ENCODE measurements around the gene ASCC1.
A peak's percentile ranks its signal among the peaks of the same experiment; 100 is the strongest.
"Not testable (repeated sequence)": the region's sequence is repeated elsewhere in the genome, so short reads cannot be mapped to it uniquely, and the experiment has no call there.

Gene ASCC1

DNA sequence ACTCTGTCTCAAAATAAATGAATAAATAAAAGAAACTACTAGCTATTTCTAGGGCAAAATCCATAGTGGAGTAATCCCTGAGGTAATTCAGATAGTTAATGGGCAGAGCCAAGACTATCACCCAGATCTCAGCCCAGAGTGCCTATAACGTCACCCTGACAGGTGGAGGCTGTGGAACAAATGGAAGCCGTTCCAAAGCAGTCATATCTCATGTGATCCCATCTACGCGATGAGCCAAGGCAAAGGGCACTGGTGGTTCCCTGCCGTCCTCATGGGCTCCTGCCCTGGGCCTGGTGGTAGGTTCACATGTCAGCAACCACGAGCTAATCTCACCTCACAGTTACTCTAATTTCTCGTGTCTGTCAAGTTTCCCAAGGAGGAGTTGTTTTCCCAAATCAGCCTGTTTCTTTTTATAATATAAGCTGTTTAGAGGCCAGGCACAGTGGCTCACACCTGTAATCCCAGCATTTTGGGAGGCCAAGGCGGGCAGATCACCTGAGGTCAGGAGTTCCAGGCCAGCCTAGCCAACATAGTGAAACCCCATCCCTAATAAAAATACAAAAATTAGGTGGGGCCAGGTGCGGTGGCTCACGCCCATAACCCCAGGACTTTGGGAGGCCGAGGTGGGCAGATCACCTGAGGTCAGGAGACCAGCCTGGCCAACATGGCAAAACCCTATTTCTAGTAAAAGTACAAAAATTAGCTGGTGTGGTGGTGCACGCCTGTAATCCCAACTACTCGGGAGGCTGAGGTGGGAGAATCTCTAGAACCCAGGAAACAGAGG is 22.5 kb upstream of the ASCC1 start:
- Mint-ChIP-seq H3K36me3 (ENCODE audit: low read depth) (peaks cover 45% of the 10 kb centered on the region), H3K4me3 (no peak overlapping the region), H3K27ac (no peak overlapping the region), H3K9me3 (no peaks in the 10 kb centered on the region), H3K4me1 (ENCODE audit: low read depth) (peaks cover 35% of the 10 kb centered on the region), H3K27me3 (no peaks in the 10 kb centered on the region)
- no peak for DNase-seq

DNA sequence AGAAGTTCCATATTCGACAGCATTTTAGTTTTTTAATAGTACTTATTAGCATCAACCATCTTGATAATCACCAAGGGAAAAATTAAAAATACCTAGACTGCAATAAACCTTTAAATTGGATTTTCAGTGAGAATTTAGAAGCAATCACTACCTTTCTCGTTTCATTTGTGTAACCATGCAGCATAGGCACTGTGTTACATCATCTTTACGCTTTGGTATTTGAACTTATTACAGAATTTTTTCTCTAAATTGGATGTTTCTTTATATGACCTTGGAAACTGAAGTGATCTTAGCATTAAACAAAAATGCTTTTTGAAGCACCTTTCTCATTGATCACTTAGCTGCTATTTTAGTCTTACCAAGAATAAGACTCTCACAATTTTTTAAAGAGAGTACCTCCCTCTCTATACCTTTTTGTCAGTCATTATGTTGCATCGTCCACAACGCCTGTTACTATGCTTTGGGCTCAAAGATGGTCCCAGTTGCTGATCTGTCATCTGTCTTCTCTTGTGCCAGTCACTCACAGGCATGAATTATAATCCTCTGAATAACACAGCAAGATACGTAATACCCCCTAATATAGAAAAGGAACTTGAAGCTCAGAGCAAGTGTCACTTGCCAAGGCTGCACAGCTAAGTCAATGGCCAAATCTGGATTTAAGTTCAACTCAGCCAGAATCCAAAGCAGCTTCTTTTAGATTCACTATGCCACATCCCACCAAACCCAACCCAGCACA is 19.6 kb upstream of the ASCC1 start:
- DNase-seq = no peak
- Mint-ChIP-seq H3K9me3 (no peaks in the 10 kb centered on the region), H3K36me3 (ENCODE audit: low read depth) (peaks cover 61% of the 10 kb centered on the region), H3K27me3 (no peaks in the 10 kb centered on the region), H3K4me3 (no peak overlapping the region), H3K27ac (peak overlapping the region; percentile 3), H3K4me1 (ENCODE audit: low read depth) (peaks cover 18% of the 10 kb centered on the region)

DNA sequence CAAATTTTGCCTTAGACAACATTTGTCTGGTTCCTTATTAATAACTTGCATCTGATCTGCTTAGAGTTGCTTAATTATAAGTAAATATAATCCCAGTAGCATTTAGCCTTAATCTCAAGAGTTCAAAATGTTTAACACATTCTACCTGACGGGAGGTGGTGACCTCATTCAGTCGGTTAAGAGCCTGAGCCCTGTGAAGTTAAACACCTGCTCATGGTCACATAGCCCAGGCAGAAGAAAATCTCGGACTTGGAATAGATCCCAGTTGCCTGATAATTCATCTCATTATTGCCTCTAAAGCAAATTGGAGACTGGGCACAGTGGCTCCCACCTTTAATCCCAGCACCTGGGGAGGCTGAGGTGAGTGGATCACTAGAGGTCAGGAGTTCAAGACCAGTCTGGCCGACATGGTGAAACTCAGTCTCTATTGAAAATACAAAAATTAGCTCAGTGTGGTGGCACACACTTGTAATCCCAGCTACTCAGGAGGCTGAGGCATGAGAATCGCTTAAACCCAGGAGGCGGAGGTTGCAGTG is 18.6 kb upstream of the ASCC1 start:
- H3K9me3 Mint-ChIP-seq = no peaks in the 10 kb centered on the region
- H3K4me3 Mint-ChIP-seq = no peak overlapping the region
- peaks cover 21% of the 10 kb centered on the region for H3K4me1 Mint-ChIP-seq (ENCODE audit: low read depth)
- H3K27ac Mint-ChIP-seq = no peak overlapping the region
- no peak for DNase-seq
- no peaks in the 10 kb centered on the region for H3K27me3 Mint-ChIP-seq
- peaks cover 71% of the 10 kb centered on the region for H3K36me3 Mint-ChIP-seq (ENCODE audit: low read depth)

GRCh38 chr10:72233621-72234020 is 17.5 kb upstream of the ASCC1 start:
- Mint-ChIP-seq H3K4me3 (no peak overlapping the region), H3K36me3 (ENCODE audit: low read depth) (peaks cover 81% of the 10 kb centered on the region), H3K4me1 (ENCODE audit: low read depth) (peaks cover 28% of the 10 kb centered on the region), H3K9me3 (no peaks in the 10 kb centered on the region), H3K27me3 (no peaks in the 10 kb centered on the region), H3K27ac (no peak overlapping the region)
- DNase-seq = no peak

- Mint-ChIP-seq H3K27me3 (no peaks in the 10 kb centered on the region), H3K36me3 (ENCODE audit: low read depth) (peaks cover 75% of the 10 kb centered on the region), H3K9me3 (no peaks in the 10 kb centered on the region), H3K27ac (peak overlapping the region; percentile 41), H3K4me1 (ENCODE audit: low read depth) (peaks cover 44% of the 10 kb centered on the region), H3K4me3 (no peak overlapping the region)
- DNase-seq = no peak
These were observed 13.5 kb upstream of the ASCC1 start for GRCh38 chr10:72229261-72230251.

GRCh38 chr10:72228318-72228751 is 12.3 kb upstream of the ASCC1 start:
- Mint-ChIP-seq H3K27ac (peak overlapping the region; percentile 73), H3K36me3 (ENCODE audit: low read depth) (peaks cover 76% of the 10 kb centered on the region), H3K9me3 (no peaks in the 10 kb centered on the region), H3K4me1 (ENCODE audit: low read depth) (peaks cover 54% of the 10 kb centered on the region), H3K27me3 (no peaks in the 10 kb centered on the region), H3K4me3 (no peak overlapping the region)
- no peak for DNase-seq

- no peaks in the 10 kb centered on the region for H3K9me3 Mint-ChIP-seq
- H3K27ac Mint-ChIP-seq = peak overlapping the region; percentile 18
- H3K27me3 Mint-ChIP-seq = no peaks in the 10 kb centered on the region
- peaks cover 73% of the 10 kb centered on the region for H3K36me3 Mint-ChIP-seq (ENCODE audit: low read depth)
- no peak for DNase-seq
- no peak overlapping the region for H3K4me3 Mint-ChIP-seq
- H3K4me1 Mint-ChIP-seq (ENCODE audit: low read depth) = peaks cover 56% of the 10 kb centered on the region
These were observed 11.8 kb upstream of the ASCC1 start for GRCh38 chr10:72227826-72228225.

DNA sequence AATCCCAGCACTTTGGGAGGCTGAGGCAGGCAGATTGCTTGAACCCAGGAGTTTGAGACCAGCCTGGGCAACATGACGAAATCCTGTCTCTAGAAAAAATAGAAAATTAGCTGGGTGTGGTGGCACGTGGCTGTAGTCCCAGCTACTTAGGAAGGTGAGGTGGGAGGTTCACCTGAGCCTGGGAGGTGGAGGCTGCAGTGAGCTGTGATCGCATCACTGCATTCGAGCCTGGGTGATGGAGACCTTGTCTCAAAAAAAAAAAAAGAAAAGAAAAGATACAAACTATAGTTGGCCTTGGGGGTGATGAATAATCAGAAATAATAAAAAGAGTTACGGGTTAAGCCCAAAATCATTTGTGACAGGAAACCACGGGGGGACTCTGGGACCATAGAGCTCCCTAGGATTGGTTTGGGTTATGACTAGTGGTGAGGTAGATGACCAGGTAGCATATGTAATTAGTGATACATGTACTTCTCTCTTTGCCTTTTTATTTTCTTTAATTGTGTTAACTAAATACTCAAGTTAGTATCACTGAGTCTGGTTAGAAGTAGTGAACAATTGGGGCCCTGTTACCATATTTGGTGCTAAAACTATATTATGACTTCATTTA is 10.4 kb upstream of the ASCC1 start:
- Mint-ChIP-seq H3K4me3 (no peak overlapping the region), H3K4me1 (ENCODE audit: low read depth) (peaks cover 60% of the 10 kb centered on the region), H3K27me3 (no peaks in the 10 kb centered on the region), H3K9me3 (no peaks in the 10 kb centered on the region), H3K36me3 (ENCODE audit: low read depth) (peaks cover 76% of the 10 kb centered on the region), H3K27ac (peak overlapping the region; percentile 85)
- DNase-seq = no peak

GRCh38 chr10:72224191-72224590 is 8.1 kb upstream of the ASCC1 start:
- H3K36me3 Mint-ChIP-seq (ENCODE audit: low read depth) = peaks cover 76% of the 10 kb centered on the region
- H3K4me3 Mint-ChIP-seq = not testable (repeated sequence)
- peaks cover 60% of the 10 kb centered on the region for H3K4me1 Mint-ChIP-seq (ENCODE audit: low read depth)

GRCh38 chr10:72223743-72224101 is 7.6 kb upstream of the ASCC1 start:
- Mint-ChIP-seq H3K9me3 (no peaks in the 10 kb centered on the region), H3K4me1 (ENCODE audit: low read depth) (peaks cover 61% of the 10 kb centered on the region), H3K36me3 (ENCODE audit: low read depth) (peaks cover 76% of the 10 kb centered on the region), H3K27me3 (no peaks in the 10 kb centered on the region), H3K27ac (peak overlapping the region; percentile 90), H3K4me3 (no peak overlapping the region)
- DNase-seq = no peak

More at GRCh38 chr10:72224191-72224590, 8.1 kb upstream of the ASCC1 start:
- H3K27ac Mint-ChIP-seq = peak overlapping the region; percentile 90
- not testable (repeated sequence) for H3K9me3 Mint-ChIP-seq, H3K27me3 Mint-ChIP-seq, DNase-seq

DNA sequence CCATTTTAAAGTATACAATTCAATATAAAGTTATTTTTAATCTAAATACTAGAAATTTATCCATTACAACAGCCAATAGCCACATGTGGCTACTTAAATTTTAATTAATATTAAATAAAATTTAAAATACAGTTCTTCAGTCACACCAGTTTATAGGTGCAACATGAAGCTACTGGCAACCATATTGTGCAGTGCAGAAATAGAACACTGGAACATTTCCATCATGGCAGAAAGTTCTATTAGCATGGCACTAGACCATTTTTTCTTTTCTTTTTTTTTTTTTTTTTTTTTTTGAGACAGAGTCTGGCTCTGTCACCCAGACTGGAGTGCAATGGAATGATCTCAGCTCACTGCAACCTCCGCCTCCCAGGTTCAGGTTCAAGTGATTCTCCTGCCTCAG is 5.2 kb upstream of the ASCC1 start:
- DNase-seq = no peak
- Mint-ChIP-seq H3K36me3 (ENCODE audit: low read depth) (peaks cover 75% of the 10 kb centered on the region), H3K4me3 (no peak overlapping the region), H3K9me3 (no peaks in the 10 kb centered on the region), H3K27me3 (no peaks in the 10 kb centered on the region), H3K4me1 (ENCODE audit: low read depth) (peaks cover 60% of the 10 kb centered on the region), H3K27ac (no peak overlapping the region)

- DNase-seq = no peak
- Mint-ChIP-seq H3K4me1 (ENCODE audit: low read depth) (peaks cover 58% of the 10 kb centered on the region), H3K4me3 (no peak overlapping the region), H3K9me3 (no peaks in the 10 kb centered on the region), H3K27ac (peak overlapping the region; percentile 64), H3K27me3 (no peaks in the 10 kb centered on the region), H3K36me3 (ENCODE audit: low read depth) (peaks cover 75% of the 10 kb centered on the region)
These were observed 4.6 kb upstream of the ASCC1 start for GRCh38 chr10:72220637-72221036.

DNA sequence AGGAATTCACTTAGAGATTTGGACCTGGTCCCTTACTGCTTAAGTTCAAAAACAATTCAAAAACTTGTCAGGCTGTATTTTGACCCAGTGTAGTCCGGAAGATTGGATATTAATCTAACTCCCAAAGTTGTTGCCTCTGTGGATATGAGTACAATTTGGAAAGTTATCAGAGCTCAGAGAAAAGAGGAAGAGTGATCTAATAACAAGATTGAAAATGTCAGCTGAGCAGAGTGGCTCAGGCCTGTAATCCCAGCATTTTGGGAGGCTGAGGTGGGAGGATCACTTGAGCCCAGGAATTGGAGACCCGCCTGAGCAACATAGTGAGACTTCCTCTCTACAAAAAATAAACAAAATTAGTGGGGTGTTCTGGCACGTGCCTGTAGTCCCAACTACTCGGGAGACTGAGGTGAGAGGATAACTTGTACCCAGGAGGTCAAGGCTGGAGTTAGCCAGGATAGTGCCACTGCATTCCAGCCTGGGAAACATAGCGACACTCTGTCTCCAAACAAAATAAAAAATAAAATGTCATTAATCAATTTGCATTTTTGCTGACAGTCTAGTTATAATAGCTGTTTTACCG is 3.2 kb upstream of the ASCC1 start:
- Mint-ChIP-seq H3K9me3 (no peaks in the 10 kb centered on the region), H3K4me1 (ENCODE audit: low read depth) (peaks cover 66% of the 10 kb centered on the region), H3K27ac (peak overlapping the region; percentile 97), H3K4me3 (peak overlapping the region; percentile 71), H3K36me3 (ENCODE audit: low read depth) (peaks cover 68% of the 10 kb centered on the region), H3K27me3 (no peaks in the 10 kb centered on the region)
- no peak for DNase-seq
